C4-2B (cell line): Measurements from ENCODE around the gene FAXC.

Experiments used
- H3K27ac ChIP-seq: fragments of 450-650 bp; 2 replicates; pipeline ENCODE4 v1.5.1; 2017
- CTCF ChIP-seq: fragments of 450-650 bp; conservative IDR thresholded peaks from 2 replicates; pipeline ENCODE4 v1.5.1; 2017; ENCODE audit warnings: mild to moderate bottlenecking
- ZFX ChIP-seq: fragments of 450-650 bp; IDR thresholded peaks from 2 replicates; pipeline ENCODE4 v1.6.1; 2017

The FAXC gene

GRCh38 chr6:99349171-99350141 is at the start of gene FAXC:
FAXC (minus strand) TSS chr6:99349674; CDS start chr6:99349372, 302 bp downstream.
- peak within 1 kb of the TSS; percentile 79 for H3K27ac ChIP-seq
- TF ChIP-seq CTCF (peak; percentile 61), ZFX (peak; percentile 81)

- no peak overlapping the region for H3K27ac ChIP-seq
- TF ChIP-seq CTCF (no peak), ZFX (no peak)
Observed at GRCh38 chr6:99397287-99397686, 47.8 kb upstream of the FAXC start.

- H3K27ac ChIP-seq, result peak within 1 kb of the TSS; percentile 74
- TF ChIP-seq CTCF, result no peak
- no peak for TF ChIP-seq ZFX
Observed at GRCh38 chr6:99393698-99394531, 44.4 kb upstream of the FAXC start, which contains the start of gene COQ3. COQ3 (minus strand) TSS chr6:99394195; CDS start chr6:99394179, 16 bp downstream.

- TF ChIP-seq ZFX, result no peak
- no peak for TF ChIP-seq CTCF
- peak overlapping the region; percentile 74 for H3K27ac ChIP-seq
Observed at GRCh38 chr6:99393366-99393697, 43.9 kb upstream of the FAXC start.

GRCh38 chr6:99390896-99391295 is 41.4 kb upstream of the FAXC start:
- TF ChIP-seq CTCF (no peak), ZFX (no peak)
- H3K27ac ChIP-seq, result no peak overlapping the region

- no peak overlapping the region for H3K27ac ChIP-seq
- TF ChIP-seq ZFX (no peak), CTCF (no peak)
Observed at GRCh38 chr6:99384507-99384906, 35.0 kb upstream of the FAXC start.

GRCh38 chr6:99378636-99379035 is 29.2 kb upstream of the FAXC start:
- TF ChIP-seq ZFX (no peak), CTCF (no peak)
- no peak overlapping the region for H3K27ac ChIP-seq
